ENCODE results near the gene SDK1. TPM values are rescaled to one million over a fixed set of nuclear protein-coding genes. Genes with fewer than 3 reads are reported as not detected.

Gene SDK1
- total and polyA plus RNA-seq, 10 of the 15 experiments (the other 5 are each of a cell fraction or from before 2014, with no cell fraction given): 0.14 to 0.33 TPM; not detected in 8

DNA sequence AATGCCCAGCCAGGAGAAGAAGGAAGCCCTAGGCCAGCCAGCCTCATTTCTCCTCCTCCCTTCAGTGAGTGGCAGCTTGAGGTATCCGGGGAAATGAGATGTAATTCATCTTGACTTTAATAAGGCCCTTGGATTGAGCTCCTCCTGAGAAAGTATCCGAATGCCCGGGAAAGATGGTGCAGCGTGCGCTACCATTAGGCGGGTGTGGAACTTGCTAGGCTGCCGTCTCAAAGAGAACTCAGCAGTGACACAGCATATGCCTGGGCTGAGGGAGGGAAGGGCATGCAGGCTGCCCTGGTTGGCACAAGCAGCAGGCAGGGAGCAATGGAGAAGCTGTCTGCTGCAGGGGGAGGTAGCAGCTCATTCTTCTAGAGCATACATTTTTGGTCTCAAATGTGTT lies 721.2 kb downstream of the SDK1 start:
- ChIA-PET CTCF (no interaction called here), SMC1A (ENCODE audit: uncharacterized antibody, unreplicated experiment) (no interaction called here), RAD21 (ENCODE audit: unreplicated experiment) (no interaction called here), POLR2A (no interaction called here)
- no peak for TF ChIP-seq POLR2AphosphoS5 (IDR thresholded peaks at IDR 0.05; ENCODE audit: low read length)
- no peak for TF ChIP-seq ZNF622 (IDR thresholded peaks at IDR 0.05)
- TF ChIP-seq, protein P1, sequence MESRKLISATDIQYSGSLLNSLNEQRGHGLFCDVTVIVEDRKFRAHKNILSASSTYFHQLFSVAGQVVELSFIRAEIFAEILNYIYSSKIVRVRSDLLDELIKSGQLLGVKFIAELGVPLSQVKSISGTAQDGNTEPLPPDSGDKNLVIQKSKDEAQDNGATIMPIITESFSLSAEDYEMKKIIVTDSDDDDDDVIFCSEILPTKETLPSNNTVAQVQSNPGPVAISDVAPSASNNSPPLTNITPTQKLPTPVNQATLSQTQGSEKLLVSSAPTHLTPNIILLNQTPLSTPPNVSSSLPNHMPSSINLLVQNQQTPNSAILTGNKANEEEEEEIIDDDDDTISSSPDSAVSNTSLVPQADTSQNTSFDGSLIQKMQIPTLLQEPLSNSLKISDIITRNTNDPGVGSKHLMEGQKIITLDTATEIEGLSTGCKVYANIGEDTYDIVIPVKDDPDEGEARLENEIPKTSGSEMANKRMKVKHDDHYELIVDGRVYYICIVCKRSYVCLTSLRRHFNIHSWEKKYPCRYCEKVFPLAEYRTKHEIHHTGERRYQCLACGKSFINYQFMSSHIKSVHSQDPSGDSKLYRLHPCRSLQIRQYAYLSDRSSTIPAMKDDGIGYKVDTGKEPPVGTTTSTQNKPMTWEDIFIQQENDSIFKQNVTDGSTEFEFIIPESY (IDR thresholded peaks at IDR 0.05): no peak
- TF ChIP-seq, protein P2, sequence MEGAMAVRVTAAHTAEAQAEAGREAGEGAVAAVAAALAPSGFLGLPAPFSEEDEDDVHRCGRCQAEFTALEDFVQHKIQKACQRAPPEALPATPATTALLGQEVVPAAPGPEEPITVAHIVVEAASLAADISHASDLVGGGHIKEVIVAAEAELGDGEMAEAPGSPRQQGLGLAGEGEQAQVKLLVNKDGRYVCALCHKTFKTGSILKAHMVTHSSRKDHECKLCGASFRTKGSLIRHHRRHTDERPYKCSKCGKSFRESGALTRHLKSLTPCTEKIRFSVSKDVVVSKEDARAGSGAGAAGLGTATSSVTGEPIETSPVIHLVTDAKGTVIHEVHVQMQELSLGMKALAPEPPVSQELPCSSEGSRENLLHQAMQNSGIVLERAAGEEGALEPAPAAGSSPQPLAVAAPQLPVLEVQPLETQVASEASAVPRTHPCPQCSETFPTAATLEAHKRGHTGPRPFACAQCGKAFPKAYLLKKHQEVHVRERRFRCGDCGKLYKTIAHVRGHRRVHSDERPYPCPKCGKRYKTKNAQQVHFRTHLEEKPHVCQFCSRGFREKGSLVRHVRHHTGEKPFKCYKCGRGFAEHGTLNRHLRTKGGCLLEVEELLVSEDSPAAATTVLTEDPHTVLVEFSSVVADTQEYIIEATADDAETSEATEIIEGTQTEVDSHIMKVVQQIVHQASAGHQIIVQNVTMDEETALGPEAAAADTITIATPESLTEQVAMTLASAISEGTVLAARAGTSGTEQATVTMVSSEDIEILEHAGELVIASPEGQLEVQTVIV (IDR thresholded peaks at IDR 0.05; ENCODE audit: borderline replicate concordance, partially characterized antibody): no peak
- TF ChIP-seq, protein P3, sequence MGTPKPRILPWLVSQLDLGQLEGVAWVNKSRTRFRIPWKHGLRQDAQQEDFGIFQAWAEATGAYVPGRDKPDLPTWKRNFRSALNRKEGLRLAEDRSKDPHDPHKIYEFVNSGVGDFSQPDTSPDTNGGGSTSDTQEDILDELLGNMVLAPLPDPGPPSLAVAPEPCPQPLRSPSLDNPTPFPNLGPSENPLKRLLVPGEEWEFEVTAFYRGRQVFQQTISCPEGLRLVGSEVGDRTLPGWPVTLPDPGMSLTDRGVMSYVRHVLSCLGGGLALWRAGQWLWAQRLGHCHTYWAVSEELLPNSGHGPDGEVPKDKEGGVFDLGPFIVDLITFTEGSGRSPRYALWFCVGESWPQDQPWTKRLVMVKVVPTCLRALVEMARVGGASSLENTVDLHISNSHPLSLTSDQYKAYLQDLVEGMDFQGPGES (IDR thresholded peaks at IDR 0.05): no peak
- TF ChIP-seq, protein P4, sequence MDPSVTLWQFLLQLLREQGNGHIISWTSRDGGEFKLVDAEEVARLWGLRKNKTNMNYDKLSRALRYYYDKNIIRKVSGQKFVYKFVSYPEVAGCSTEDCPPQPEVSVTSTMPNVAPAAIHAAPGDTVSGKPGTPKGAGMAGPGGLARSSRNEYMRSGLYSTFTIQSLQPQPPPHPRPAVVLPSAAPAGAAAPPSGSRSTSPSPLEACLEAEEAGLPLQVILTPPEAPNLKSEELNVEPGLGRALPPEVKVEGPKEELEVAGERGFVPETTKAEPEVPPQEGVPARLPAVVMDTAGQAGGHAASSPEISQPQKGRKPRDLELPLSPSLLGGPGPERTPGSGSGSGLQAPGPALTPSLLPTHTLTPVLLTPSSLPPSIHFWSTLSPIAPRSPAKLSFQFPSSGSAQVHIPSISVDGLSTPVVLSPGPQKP (IDR thresholded peaks at IDR 0.05; ENCODE audit: low read depth, low read length): no peak
- TF ChIP-seq MYC (IDR thresholded peaks at IDR 0.05; ENCODE audit: insufficient read depth, insufficient read length, insufficient replicate concordance, low read length, severe bottlenecking): no peak
- no peak for TF ChIP-seq BMI1 (IDR thresholded peaks at IDR 0.05; ENCODE audit: borderline replicate concordance)
- TF ChIP-seq CREM (IDR thresholded peaks at IDR 0.05; ENCODE audit: low read depth): no peak
- FAIRE-seq (no peak), ATAC-seq (no peak), DNase-seq (ENCODE audit: low read depth, low spot score) (no peak)
- no peak overlapping the region for H3K27ac ChIP-seq (ENCODE audit: control insufficient read depth, insufficient read depth)
- H3K36me3 ChIP-seq (ENCODE audit: control insufficient read depth in 2 of 2, insufficient read depth in 2 of 2, low read length in 1 of 2): no peaks in the 10 kb centered on the region
- no peak overlapping the region for H2AFZ ChIP-seq (ENCODE audit: control insufficient read depth, low read depth, low read length)
- H3K4me2 ChIP-seq (ENCODE audit: control insufficient read depth, insufficient read depth): no peak overlapping the region
- no peak overlapping the region for H3K9ac ChIP-seq (ENCODE audit: control insufficient read depth, insufficient read depth, low read length)
- no peaks in the 10 kb centered on the region for H4K20me1 ChIP-seq (ENCODE audit: control insufficient read depth, insufficient read depth)
- 60% methylated on average over 7 of the region's 7 CpGs for WGBS (ENCODE audit: insufficient coverage, insufficient replicate concordance, low lambda C conversion rate, missing lambda C conversion rate)
- no TSS peak for BruUV-seq (replicated peaks)
- H3K79me2 ChIP-seq (ENCODE audit: control insufficient read depth, insufficient read depth, low read length): no peaks in the 10 kb centered on the region
- H3K4me3 ChIP-seq: no peak overlapping the region
- no peaks in the 10 kb centered on the region; the same call in 1 of the 3 replicates for H3K9me3 ChIP-seq (replicated peaks; ENCODE audit: control insufficient read depth, insufficient read depth, low read length)
- intact Hi-C loops (cut with micrococcal nuclease; ENCODE audit: unreplicated experiment) (no loop called here), in situ Hi-C loops (cut with MboI) (no loop called here)
- no peaks in the 10 kb centered on the region for H3K4me1 ChIP-seq (ENCODE audit: control insufficient read depth, insufficient read depth, low read length)
- H3K27me3 ChIP-seq (replicated peaks in 1 of 2; ENCODE audit: control insufficient read depth in 2 of 2, insufficient read depth in 2 of 2, low read length in 1 of 2): no peaks in the 10 kb centered on the region

Data from GM12878 (cell line).